ENCODE measurements around the gene XRCC4.

XRCC4 gene

DNA sequence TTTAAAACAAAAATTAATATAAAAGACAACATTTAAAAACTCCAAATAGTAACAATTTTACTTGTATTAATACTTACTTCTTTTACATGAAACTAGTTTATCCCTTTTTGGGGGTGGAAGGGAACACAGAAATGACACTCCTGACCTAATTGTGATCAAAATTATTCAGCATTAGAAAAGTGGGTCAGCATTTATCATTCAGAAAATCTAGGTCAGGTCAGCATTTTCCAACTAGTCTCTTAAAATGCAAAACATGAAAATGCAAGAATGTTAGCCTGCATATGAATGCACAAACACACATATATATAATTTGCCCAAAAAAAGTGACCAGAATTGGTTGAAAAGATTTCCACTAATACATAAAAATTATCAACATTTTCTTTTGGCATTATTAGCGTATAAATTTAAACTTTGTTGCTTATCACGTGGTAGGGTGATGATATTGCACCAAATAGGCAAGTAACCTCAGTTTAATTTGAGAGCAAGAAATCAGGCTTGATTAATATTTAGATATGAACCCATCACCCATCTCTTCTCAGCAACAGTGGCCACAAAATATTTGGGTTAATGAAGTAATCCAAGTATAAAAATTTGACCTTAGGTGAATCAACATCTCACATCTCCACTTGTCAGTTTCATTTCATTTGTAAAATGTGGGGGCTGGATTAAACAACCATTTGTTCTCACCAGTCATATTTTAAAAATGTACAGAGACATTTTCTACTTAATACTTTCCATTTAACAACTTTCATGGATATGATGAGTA is 5.9 kb upstream of the XRCC4 start:
- no peak for DNase-seq

- DNase-seq = no peak
Observed at GRCh38 chr5:83072966-83073365, 4.4 kb upstream of the XRCC4 start.

- no peak for DNase-seq
Observed at GRCh38 chr5:83077662-83078261, 415 bp downstream of the XRCC4 start.

DNA sequence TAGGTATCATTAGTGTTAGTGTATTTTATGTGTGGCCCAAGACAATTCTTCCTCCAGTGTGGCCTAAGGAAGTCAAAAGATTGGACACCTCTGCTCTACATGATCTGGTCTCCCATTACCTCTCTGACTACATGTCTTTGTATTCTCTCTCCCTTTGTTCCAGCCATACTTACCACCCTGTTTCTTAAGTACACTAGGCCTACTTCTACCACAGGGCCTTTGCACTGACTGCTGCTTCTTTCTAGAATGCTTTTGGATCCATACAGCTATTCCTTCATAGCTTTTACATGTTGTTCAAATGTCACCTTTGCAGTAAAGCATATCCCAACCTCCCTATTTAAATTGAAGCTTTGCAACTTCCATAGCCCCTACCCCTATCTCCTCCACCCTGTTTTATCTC is 5.4 kb downstream of the XRCC4 start:
- DNase-seq = no peak

DNA sequence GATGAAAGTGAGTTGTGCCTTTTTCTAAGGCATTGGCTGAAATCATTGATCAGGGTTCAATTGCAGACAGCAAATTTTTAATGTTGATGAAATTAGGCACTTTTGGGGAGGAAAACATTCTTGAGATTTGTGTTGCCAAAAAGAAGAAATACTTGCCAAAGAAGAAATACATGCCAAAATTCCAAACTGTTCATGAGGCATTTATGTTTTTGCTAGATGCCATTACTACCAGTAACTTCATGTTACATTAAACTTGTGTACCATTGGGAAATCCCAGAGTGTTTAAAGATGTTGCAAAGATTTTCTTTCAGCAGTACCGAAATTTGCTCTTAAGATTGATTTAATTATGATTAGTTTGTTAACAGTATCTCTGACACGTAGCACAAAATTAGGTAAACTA is 7.0 kb downstream of the XRCC4 start:
- no peak for DNase-seq

DNA sequence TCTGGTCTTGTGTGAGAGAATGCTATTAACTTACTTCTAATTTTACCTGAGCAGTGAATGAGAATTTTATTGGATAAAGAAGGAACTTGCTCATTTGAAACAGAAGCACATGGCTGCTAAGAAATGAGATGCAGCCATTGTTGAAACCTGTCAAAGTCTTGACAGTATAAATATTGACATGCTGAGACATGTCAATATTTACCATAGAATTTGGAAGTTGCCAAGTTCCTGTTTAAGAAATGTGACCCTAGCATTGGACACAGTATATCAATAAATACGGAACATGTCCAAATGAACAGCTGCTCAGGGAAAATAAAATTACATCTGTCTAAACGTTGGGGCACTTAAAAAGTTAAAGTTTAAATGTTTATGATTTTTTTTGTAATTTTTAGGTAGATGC is 7.8 kb downstream of the XRCC4 start:
- DNase-seq = no peak

- no peak for DNase-seq
Observed at GRCh38 chr5:83090169-83090568, 12.8 kb downstream of the XRCC4 start.

DNA sequence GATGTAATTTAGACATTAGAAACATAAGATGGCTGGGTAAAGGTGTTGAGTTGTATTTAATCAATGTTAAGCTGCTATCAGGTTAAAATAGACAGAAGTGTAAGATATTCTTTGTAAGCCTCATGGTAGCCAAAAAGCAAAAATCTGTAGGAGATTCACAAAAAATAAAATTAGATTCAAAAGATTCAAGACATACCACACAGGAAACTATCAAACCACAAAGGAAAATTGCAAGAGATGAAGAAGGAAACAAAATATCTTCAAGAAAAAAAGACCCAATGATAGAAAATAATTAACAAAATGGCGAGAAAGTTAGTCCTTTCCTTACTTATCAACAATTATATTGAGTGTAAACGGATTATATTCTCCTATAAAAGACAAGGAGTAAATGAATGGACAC is 15.3 kb downstream of the XRCC4 start:
- no peak for DNase-seq

GRCh38 chr5:83093692-83094091 is 16.3 kb downstream of the XRCC4 start:
- DNase-seq = no peak

DNA sequence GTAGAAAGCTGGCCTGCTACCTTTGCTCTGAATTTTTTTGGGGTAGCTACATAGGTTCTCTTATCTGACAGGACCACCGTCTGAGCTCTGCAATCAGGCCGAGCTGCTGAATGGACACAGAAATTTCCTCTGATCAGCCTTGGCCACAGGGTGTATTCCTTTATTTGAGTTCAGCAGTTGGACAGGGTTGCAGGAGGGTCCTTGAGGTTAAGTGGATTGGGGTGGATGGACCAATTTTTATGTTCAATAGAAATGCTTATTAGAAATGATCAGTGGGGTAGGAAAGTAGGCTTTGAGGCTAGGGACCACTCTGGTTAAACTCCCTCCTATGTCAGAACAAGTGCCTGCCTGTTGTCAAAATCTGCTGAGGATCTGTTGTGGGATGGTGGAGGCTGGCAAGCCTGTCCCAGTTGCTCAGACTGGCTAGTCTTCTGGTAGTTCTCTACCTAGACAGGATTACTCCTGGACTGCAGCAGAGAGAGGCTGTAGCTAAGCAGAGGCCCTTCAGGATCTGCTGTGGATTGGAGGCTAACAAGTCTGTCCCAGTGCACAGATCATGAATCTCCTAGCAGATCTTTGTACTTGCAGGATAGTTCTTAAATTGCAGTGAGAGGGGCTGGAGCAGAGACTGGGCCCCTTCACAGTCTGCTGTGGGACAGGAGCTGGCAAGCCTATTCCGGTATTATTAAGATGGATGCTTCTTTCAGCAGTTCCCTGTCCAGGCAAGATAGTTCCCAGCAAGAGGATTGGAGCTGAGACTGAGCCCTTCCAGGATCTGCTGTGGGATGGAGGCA is 18.0 kb downstream of the XRCC4 start:
- DNase-seq = no peak

GRCh38 chr5:83095957-83096539 is 18.7 kb downstream of the XRCC4 start:
- DNase-seq = no peak

GRCh38 chr5:83096660-83097339 is 19.5 kb downstream of the XRCC4 start:
- no peak for DNase-seq

DNA sequence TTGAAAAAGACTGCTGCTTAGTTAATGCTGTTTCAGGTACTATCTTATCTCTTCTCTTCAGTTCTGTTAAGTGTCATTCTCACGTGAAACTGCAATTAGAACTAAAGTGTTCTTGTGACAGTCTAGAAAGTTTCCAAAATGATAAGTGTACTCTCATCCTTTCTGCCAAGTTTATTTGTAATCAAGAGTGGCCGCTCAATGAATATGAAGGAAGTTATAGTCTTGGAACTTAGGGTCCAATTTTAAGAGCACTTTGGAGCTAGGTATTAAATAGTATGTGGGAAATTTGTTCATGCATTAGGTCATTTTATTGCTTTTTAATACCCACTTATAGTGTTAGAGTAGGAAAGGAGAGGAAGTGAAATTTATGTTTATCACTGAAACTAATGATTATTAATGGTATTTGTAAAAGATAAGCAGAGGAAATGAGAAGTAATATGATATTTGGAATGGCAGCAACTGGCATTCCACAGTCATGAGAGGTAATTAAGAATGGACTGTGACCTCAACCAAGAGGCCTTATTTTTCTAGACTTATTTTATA is 20.4 kb downstream of the XRCC4 start:
- DNase-seq = no peak

DNA sequence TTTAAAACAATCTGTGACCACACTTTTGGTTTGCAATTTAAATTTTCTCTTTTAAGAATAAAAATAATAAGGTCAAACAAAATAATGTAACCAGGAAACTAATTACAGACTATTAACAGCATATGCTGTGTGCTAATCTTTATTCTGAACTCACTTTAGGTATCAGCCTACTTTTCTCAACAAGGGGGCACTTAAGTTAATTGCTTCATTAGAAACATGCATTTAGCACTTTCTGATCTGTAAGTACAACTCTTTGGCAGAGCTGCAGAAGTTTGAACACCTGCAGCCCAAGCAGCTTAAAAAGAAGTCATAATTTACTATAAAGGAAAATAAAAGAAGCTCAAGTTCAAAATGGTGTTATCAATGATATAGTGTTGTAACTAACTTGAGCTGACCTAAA is 21.7 kb downstream of the XRCC4 start:
- DNase-seq = peak; percentile 30

GRCh38 chr5:83099445-83099844 is 22.1 kb downstream of the XRCC4 start:
- DNase-seq = no peak

DNA sequence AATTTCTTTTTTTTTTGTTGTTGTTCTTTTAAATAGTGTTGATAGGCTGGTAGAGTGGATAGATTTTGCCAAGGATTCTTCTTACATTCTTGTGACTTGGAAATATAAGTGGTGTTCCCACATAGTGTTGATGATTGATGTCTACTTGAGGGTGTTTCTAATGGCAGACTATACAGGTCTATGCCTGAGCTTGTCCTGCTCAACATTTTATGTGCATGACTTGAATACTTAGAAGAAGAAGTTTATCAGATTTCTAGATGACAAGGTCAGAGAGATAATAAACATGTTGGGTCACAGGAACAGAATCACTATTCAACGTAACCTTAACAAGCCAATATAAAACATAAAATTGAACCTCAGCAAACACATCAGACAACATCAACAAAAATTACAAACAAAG is 24.2 kb downstream of the XRCC4 start:
- DNase-seq = no peak

DNA sequence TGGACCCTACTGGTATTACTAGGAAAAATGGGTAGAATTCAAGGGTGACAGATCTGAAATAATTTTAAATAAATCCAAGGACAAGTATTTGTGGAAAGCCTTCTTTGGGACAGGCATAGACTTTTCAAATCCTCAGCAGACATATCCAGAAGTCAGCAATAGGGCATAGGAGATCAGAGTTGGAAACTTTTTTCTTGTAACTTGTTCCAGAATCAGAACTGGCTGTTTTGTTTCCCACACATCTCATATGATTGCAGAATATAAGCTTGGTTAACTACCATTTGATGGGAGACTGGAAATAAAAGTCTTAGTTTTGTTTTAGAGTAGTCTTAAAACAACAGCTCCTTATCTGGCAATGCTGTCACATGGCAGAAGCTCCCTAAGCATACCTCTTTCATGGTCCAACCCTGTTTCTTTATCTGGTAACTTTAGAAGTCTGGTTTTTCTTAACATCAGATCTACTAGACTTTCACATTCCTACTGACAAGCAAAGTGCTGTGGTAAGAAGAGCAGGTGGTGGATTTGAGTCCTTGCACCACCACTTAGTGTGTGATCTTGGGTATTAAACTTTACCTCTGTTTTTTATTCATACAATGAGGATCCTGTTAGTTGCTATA is 25.1 kb downstream of the XRCC4 start:
- DNase-seq = no peak

GRCh38 chr5:83104021-83104420 is 26.7 kb downstream of the XRCC4 start:
- DNase-seq = no peak

- DNase-seq = no peak
Observed at GRCh38 chr5:83107692-83108420, 30.5 kb downstream of the XRCC4 start.

DNA sequence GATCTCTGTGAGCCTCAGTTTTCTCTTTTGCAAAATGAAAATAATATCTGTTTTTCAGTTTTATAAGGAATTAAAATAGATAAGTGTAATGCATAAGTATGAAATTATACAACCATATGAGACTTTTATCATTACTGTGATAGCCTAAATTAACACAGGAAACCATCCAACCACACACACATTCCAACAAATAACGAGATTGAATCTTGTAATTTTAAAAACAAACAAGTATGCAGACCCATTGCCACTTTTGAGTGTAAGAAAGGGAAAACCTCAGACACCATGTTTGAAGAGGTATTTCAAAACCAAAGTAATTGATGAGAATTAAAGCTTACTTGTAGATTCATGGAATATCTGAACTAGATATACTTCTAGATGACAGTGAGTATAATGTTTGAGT is 32.0 kb downstream of the XRCC4 start:
- no peak for DNase-seq

GRCh38 chr5:83115816-83116215 is 38.5 kb downstream of the XRCC4 start:
- DNase-seq = no peak

GRCh38 chr5:83118471-83118870 is 41.1 kb downstream of the XRCC4 start:
- DNase-seq = no peak

Data from NCI-H748 treated with DMSO at 0.1 percent for 48 hours (cell line).